Thyroid gland (tissue), 4 donors: ENCODE measurements around the gene SUPT3H.

Experiments
- POLR2A ChIP-seq, 2 donors: fragments of 450-650 bp; IDR thresholded peaks; one replicate each; pipeline ENCODE4 v1.6.1; 2017; ENCODE audit warnings: antibody characterized with exemption in 2 of 2, mild to moderate bottlenecking in 2 of 2, moderate library complexity in 1 of 2
- TF ChIP-seq, protein P1 (sequence below), 6 experiments: fragments of 200-600 bp in 3 of 6; fragments of 450-650 bp in 3 of 6; sonication (generic) in 3 of 6; IDR thresholded peaks; one replicate each; pipeline ENCODE4 v1.5.1; 2016 to 2019; ENCODE audit warnings: antibody characterized with exemption in 6 of 6, mild to moderate bottlenecking in 2 of 6, inconsistent platforms in 1 of 6, moderate library complexity in 1 of 6

DNA sequence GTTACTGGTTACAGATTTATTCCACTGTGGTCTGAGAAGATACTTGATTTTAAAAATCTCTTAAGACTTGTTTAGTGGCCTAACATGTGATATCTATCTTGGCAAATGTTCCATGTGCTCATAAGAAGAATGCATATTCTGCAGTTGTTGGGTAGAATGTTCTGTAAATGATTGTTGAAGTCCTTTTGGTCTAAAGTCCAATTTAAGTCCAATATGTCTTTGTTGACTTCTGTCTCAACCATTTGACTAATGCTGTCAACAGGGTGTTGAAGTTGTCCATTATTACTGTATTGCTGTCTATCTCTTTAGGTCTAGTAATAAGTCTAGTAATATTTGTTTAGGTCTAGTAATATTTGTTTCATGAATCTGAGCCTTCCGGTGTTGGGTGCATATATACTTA is 437.4 kb downstream of the SUPT3H start:
- TF ChIP-seq, protein P1, sequence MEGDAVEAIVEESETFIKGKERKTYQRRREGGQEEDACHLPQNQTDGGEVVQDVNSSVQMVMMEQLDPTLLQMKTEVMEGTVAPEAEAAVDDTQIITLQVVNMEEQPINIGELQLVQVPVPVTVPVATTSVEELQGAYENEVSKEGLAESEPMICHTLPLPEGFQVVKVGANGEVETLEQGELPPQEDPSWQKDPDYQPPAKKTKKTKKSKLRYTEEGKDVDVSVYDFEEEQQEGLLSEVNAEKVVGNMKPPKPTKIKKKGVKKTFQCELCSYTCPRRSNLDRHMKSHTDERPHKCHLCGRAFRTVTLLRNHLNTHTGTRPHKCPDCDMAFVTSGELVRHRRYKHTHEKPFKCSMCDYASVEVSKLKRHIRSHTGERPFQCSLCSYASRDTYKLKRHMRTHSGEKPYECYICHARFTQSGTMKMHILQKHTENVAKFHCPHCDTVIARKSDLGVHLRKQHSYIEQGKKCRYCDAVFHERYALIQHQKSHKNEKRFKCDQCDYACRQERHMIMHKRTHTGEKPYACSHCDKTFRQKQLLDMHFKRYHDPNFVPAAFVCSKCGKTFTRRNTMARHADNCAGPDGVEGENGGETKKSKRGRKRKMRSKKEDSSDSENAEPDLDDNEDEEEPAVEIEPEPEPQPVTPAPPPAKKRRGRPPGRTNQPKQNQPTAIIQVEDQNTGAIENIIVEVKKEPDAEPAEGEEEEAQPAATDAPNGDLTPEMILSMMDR (IDR thresholded peaks at IDR 0.05): no peak
- no peak for TF ChIP-seq POLR2A (IDR thresholded peaks at IDR 0.05)
